ENCODE measurements around the gene CD81. TPM values are rescaled to one million over a fixed set of nuclear protein-coding genes. Genes with fewer than 3 reads are reported as not detected.

Gene CD81
- total and polyA plus RNA-seq, 9 of the 15 experiments (the other 6 are each of a cell fraction or from before 2014, with no cell fraction given): 2.4 to 189 (median 61.7) TPM

- in situ Hi-C loops (cut with MboI) (no loop called here), intact Hi-C loops (cut with micrococcal nuclease) (no loop called here)
- Histone ChIP-seq H3K4me2 (ENCODE audit: insufficient read depth, low read length) (no peak overlapping the region), H2AFZ (ENCODE audit: low read depth, low read length) (no peak overlapping the region), H3K4me1 (replicated peaks in 1 of 2; ENCODE audit: control insufficient read depth in 2 of 2, insufficient read depth in 2 of 2, low read length in 2 of 2) (no peaks in the 10 kb centered on the region), H3K9me3 (replicated peaks; ENCODE audit: control insufficient read depth, insufficient read depth, low read depth, low read length) (no peaks in the 10 kb centered on the region), H3K9ac (ENCODE audit: insufficient read depth in 1 of 2, low read depth in 2 of 2, low read length in 2 of 2) (no peak overlapping the region), H3K4me3 (no peak overlapping the region), H3K9me1 (ENCODE audit: control insufficient read depth, insufficient read depth, low read length) (no peaks in the 10 kb centered on the region), H3K79me2 (ENCODE audit: control insufficient read depth, insufficient read depth, low read length) (no peaks in the 10 kb centered on the region), H3K36me3 (ENCODE audit: control insufficient read depth, insufficient read depth, low read length) (no peaks in the 10 kb centered on the region), H3K27me3 (ENCODE audit: control insufficient read depth in 2 of 2, insufficient read depth in 2 of 2, low read length in 2 of 2) (peaks cover 9 to 36% of the 10 kb centered on the region in 2 experiments), H4K20me1 (replicated peaks; ENCODE audit: control insufficient read depth, insufficient read depth, low read length) (no peaks in the 10 kb centered on the region), H3K27ac (ENCODE audit: extremely low read depth, low read depth, low read length) (no peak overlapping the region)
- DNase-seq (ENCODE audit: extremely low read depth in 1 of 4, low spot score in 3 of 4) (no peak), ATAC-seq (no peak), FAIRE-seq (no peak)
- TF ChIP-seq ZNF431 (CRISPR knock-in tag; IDR thresholded peaks at IDR 0.05): peak; percentile 91
- TF ChIP-seq, protein P1, sequence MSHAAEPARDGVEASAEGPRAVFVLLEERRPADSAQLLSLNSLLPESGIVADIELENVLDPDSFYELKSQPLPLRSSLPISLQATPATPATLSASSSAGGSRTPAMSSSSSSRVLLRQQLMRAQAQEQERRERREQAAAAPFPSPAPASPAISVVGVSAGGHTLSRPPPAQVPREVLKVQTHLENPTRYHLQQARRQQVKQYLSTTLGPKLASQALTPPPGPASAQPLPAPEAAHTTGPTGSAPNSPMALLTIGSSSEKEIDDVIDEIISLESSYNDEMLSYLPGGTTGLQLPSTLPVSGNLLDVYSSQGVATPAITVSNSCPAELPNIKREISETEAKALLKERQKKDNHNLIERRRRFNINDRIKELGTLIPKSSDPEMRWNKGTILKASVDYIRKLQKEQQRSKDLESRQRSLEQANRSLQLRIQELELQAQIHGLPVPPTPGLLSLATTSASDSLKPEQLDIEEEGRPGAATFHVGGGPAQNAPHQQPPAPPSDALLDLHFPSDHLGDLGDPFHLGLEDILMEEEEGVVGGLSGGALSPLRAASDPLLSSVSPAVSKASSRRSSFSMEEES (CRISPR knock-in tag; IDR thresholded peaks at IDR 0.05): no peak
- no TSS peak for BruUV-seq (replicated peaks)
- ChIA-PET POLR2A (no interaction called here), CTCF (ENCODE audit: low intra/inter-chr PET ratio) (no interaction called here)
- 2% methylated on average over 4 of the region's 4 CpGs for WGBS (ENCODE audit: insufficient coverage, low coverage, missing lambda C conversion rate)
Observed at GRCh38 chr11:2343502-2343901, 33.6 kb upstream of the CD81 start.

- no peak for ATAC-seq
- ChIA-PET CTCF (ENCODE audit: low intra/inter-chr PET ratio) (no interaction called here), POLR2A (no interaction called here)
- BruUV-seq (replicated peaks): no TSS peak
- no peaks in the 10 kb centered on the region for H4K20me1 ChIP-seq (replicated peaks; ENCODE audit: control insufficient read depth, insufficient read depth, low read length)
- 0% methylated on average over 2 of the region's 2 CpGs for WGBS (ENCODE audit: insufficient coverage, low coverage, missing lambda C conversion rate)
- no peak for FAIRE-seq
- H3K9ac ChIP-seq (ENCODE audit: insufficient read depth in 1 of 2, low read depth in 2 of 2, low read length in 2 of 2): no peak overlapping the region
- intact Hi-C loops (cut with micrococcal nuclease): no loop called here
- no peak overlapping the region for H2AFZ ChIP-seq (ENCODE audit: low read depth, low read length)
- peak; percentile 94 for TF ChIP-seq ZNF134 (CRISPR knock-in tag; conservative IDR thresholded peaks at IDR 0.05)
- no peak for TF ChIP-seq FOS (IDR thresholded peaks at IDR 0.05; ENCODE audit: extremely low read depth, insufficient read length)
- no peak for DNase-seq (ENCODE audit: extremely low read depth in 1 of 4, low spot score in 3 of 4)
- no peak overlapping the region for H3K4me3 ChIP-seq
- H3K79me2 ChIP-seq (ENCODE audit: control insufficient read depth, insufficient read depth, low read length): no peaks in the 10 kb centered on the region
- peaks cover 6 to 41% of the 10 kb centered on the region in 2 experiments for H3K27me3 ChIP-seq (ENCODE audit: control insufficient read depth in 2 of 2, insufficient read depth in 2 of 2, low read length in 2 of 2)
- no peaks in the 10 kb centered on the region for H3K9me1 ChIP-seq (ENCODE audit: control insufficient read depth, insufficient read depth, low read length)
- H3K9me3 ChIP-seq (replicated peaks; ENCODE audit: control insufficient read depth, insufficient read depth, low read depth, low read length): no peaks in the 10 kb centered on the region
- no peak overlapping the region for H3K27ac ChIP-seq (ENCODE audit: extremely low read depth, low read depth, low read length)
- no peaks in the 10 kb centered on the region for H3K4me1 ChIP-seq (replicated peaks in 1 of 2; ENCODE audit: control insufficient read depth in 2 of 2, insufficient read depth in 2 of 2, low read length in 2 of 2)
- no peaks in the 10 kb centered on the region for H3K36me3 ChIP-seq (ENCODE audit: control insufficient read depth, insufficient read depth, low read length)
- in situ Hi-C loops (cut with MboI): no loop called here
- H3K4me2 ChIP-seq (ENCODE audit: insufficient read depth, low read length): no peak overlapping the region
Observed at GRCh38 chr11:2345050-2345449, 32.1 kb upstream of the CD81 start.
